Measurements from ENCODE around the gene GDPD5.

The GDPD5 gene

GRCh38 chr11:75470476-75471080 lies 55.2 kb downstream of the GDPD5 start:
- no peak for TF ChIP-seq CTCF (IDR thresholded peaks at IDR 0.05; ENCODE audit: borderline replicate concordance, insufficient read depth, low read depth, low read length)
- no peak overlapping the region for H3K4me3 ChIP-seq (ENCODE audit: low read depth, low read length)

GRCh38 chr11:75469785-75470405 lies 55.8 kb downstream of the GDPD5 start:
- no peak overlapping the region for H3K4me3 ChIP-seq (ENCODE audit: low read depth, low read length)
- TF ChIP-seq CTCF (IDR thresholded peaks at IDR 0.05; ENCODE audit: borderline replicate concordance, insufficient read depth, low read depth, low read length): no peak

GRCh38 chr11:75468534-75469340 lies 57.0 kb downstream of the GDPD5 start:
- no peak for TF ChIP-seq CTCF (IDR thresholded peaks at IDR 0.05; ENCODE audit: borderline replicate concordance, insufficient read depth, low read depth, low read length)
- no peak overlapping the region for H3K4me3 ChIP-seq (ENCODE audit: low read depth, low read length)

DNA sequence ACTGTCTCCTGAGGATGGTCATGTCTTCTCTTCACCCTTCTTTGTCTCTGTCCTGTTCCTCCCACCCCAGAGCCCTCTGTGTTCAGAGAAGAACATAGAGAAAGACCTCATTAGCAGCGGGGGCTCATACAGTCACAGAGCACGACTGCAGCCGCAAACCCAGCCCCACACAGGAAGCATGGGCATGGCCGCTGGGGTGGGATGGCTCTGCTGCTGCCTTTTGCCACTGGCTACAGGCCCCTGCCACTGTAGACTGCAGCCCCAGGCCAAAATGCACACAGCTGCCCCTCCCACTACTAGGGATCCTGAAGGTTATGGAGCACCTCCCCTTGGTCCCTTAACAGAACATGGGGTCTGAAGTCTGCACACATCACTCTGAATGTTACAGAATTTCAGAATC lies 57.9 kb downstream of the GDPD5 start:
- TF ChIP-seq CTCF (IDR thresholded peaks at IDR 0.05; ENCODE audit: borderline replicate concordance, insufficient read depth, low read depth, low read length): no peak
- no peak overlapping the region for H3K4me3 ChIP-seq (ENCODE audit: low read depth, low read length)

DNA sequence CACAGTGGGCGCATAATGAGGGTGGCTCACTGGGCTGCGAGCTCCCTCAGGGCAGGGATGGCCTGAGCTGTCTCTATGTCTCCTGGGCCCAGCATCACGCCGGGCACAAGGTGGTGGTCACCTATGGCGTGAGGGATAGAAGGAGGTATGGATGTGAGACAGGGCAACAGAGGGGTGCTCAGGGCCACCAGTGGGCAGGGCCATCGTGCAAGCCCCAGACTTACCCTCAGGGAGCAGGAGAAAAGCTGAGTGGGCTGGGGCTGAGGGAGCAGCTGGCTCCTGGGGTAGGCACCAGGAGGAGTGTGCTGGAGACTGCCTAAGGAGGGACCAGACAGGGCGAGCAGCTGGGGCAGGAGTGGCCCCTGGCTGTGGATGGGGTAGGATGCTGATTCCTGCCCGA lies 58.4 kb downstream of the GDPD5 start:
- no peak overlapping the region for H3K4me3 ChIP-seq (ENCODE audit: low read depth, low read length)
- no peak for TF ChIP-seq CTCF (IDR thresholded peaks at IDR 0.05; ENCODE audit: borderline replicate concordance, insufficient read depth, low read depth, low read length)

GRCh38 chr11:75465701-75466531 lies 59.8 kb downstream of the GDPD5 start:
- no peak overlapping the region for H3K4me3 ChIP-seq (ENCODE audit: low read depth, low read length)
- TF ChIP-seq CTCF (IDR thresholded peaks at IDR 0.05; ENCODE audit: borderline replicate concordance, insufficient read depth, low read depth, low read length): no peak

All from GM12875 (cell line).